HFF-Myc (cell line): ENCODE measurements around the gene ASB11.

Source experiments
- DNase-seq: peaks from one replicate; pipeline ENCODE4 v3.0.0-alpha.2; 2011; ENCODE audit warnings: low read depth; ENCODE audit errors: extremely low read depth
- H3K4me3 ChIP-seq: replicated peaks from 2 replicates; pipeline ENCODE4 v1.5.1; 2011; ENCODE audit warnings: low read depth, mild to moderate bottlenecking, control low read depth, low read length
- TF ChIP-seq, protein P1 (sequence below): IDR thresholded peaks from 2 replicates; pipeline ENCODE4 v1.5.1; 2012; ENCODE audit warnings: mild to moderate bottlenecking, low read depth, low read length, control low read depth; ENCODE audit errors: missing control alignments

Gene ASB11

GRCh38 chrX:15344106-15344505, 28.7 kb upstream of the ASB11 start:
- DNase-seq: no peak
- H3K4me3 ChIP-seq: no peak overlapping the region
- TF ChIP-seq, protein P1, sequence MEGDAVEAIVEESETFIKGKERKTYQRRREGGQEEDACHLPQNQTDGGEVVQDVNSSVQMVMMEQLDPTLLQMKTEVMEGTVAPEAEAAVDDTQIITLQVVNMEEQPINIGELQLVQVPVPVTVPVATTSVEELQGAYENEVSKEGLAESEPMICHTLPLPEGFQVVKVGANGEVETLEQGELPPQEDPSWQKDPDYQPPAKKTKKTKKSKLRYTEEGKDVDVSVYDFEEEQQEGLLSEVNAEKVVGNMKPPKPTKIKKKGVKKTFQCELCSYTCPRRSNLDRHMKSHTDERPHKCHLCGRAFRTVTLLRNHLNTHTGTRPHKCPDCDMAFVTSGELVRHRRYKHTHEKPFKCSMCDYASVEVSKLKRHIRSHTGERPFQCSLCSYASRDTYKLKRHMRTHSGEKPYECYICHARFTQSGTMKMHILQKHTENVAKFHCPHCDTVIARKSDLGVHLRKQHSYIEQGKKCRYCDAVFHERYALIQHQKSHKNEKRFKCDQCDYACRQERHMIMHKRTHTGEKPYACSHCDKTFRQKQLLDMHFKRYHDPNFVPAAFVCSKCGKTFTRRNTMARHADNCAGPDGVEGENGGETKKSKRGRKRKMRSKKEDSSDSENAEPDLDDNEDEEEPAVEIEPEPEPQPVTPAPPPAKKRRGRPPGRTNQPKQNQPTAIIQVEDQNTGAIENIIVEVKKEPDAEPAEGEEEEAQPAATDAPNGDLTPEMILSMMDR: no peak

DNA sequence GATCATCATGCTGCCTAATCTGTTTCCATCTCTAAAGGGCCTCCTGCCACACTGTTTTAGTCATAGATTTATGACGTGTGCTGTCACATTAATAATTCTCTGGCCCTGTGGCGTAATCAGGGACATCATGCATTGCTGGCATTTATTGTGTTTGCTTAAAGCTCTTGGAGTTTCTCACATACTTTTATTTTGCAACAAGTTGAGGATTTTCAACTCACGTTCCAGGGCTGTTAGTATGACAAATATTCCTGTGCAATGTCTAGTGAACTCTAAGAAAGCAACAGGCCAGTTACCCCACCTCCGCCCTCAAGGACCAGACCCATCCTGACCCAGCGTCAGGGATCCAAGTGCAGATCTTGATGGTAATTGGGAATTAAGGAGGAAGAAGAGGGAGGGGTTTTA, 27.6 kb upstream of the ASB11 start:
- no peak for DNase-seq

GRCh38 chrX:15340867-15341266, 25.4 kb upstream of the ASB11 start:
- no peak for DNase-seq
- H3K4me3 ChIP-seq: no peak overlapping the region
- TF ChIP-seq, protein P1: no peak

More for the DNA sequence above, 27.6 kb upstream of the ASB11 start:
- TF ChIP-seq, protein P1: no peak
- H3K4me3 ChIP-seq: no peak overlapping the region

GRCh38 chrX:15336023-15336413, 20.6 kb upstream of the ASB11 start:
- TF ChIP-seq, protein P1: no peak
- DNase-seq: peak; percentile 7
- H3K4me3 ChIP-seq: peak overlapping the region; percentile 67

DNA sequence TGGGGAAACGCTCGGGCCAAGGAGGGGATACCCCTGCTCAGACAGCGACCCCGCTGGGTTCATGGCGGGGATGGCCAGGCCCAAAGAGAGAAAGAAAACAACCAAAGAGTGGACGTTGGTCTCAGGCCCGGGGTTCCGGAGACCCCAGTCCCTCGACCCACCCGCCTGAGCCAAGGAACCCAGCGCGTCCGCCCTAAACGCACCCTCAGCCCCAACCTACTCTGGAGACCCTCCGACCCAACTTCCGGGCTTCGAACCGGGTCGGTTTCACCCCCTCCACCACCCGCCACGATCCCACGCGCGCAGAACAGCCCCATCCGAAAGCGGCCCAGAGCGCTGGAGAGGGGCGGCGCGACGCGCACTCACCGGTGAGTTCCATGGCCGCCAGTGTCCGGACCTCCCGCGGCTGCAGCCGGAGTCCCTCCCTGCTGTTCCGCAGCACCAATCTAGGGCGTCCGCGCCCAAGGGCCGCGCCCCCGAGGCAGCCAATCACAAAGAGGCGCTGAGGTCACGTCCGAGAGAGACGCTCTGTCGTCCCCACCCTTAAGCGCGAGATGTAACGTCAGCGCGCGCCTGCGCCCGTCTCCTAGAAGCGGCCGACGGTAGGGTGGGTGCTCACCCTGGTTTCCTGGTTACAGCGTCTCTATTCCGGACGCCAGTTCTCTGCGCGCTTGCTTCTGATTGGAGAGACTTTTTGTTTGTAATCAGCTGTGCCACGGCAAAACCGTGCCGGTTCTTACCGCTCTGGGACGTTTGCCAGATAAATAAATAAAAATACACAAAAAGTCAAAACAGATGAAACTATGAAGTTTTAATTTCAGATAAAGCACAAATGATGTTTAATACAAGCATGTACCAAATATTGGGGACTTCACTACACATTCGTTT, 19.9 kb upstream of the ASB11 start, which contains the start of gene PIGA:
TSS of gene PIGA (minus strand) at position 389 of the 888 bp plus-strand sequence. CDS start 3,593 bp downstream, outside the sequence.
- TF ChIP-seq, protein P1: no peak

DNA sequence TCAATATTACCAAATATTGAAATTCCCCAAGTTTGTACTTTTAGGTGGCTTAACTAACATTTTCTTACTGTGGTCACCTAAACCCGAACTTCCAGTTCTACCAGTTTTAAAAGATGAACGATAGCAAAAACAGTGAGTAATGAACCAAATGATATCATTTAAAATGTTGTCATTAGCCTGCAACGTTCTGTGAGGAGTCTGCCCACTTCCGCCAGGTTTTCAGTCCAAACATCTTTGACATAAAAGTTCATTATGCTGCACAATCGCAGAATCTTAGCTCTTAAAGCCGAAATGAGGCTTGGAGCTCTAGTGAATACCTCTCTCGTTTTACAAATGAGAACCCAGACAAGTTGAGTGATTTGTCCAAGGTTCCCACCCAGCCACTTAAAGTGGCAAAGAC, 19.1 kb upstream of the ASB11 start:
- no peak for DNase-seq
- peak overlapping the region; percentile 67 for H3K4me3 ChIP-seq
- TF ChIP-seq, protein P1: no peak

More for the DNA sequence above, 19.9 kb upstream of the ASB11 start, which contains the start of gene PIGA:
- H3K4me3 ChIP-seq: peak within 1 kb of the TSS; percentile 67
- peak; percentile 80 for DNase-seq

GRCh38 chrX:15328821-15329220, 13.4 kb upstream of the ASB11 start:
- no peak overlapping the region for H3K4me3 ChIP-seq
- DNase-seq: no peak
- TF ChIP-seq, protein P1: no peak
